Stimulated activated CD8-positive, alpha-beta memory T cell treated with anti-CD3 and anti-CD28 coated beads, Interleukin-12 subunit alpha, Interleukin-12 subunit beta, amount 100 ng/mL, for 24 hours (primary cell): Measurements from ENCODE around the gene MAGOH.
"Not testable (repeated sequence)": the region's sequence is repeated elsewhere in the genome, so short reads cannot be mapped to it uniquely, and the experiment has no call there.

Experiments
- DNase-seq: peaks from one replicate; pipeline ENCODE4 v3.0.0-alpha.2; 2020; ENCODE audit errors: extremely low read depth

Gene MAGOH

DNA sequence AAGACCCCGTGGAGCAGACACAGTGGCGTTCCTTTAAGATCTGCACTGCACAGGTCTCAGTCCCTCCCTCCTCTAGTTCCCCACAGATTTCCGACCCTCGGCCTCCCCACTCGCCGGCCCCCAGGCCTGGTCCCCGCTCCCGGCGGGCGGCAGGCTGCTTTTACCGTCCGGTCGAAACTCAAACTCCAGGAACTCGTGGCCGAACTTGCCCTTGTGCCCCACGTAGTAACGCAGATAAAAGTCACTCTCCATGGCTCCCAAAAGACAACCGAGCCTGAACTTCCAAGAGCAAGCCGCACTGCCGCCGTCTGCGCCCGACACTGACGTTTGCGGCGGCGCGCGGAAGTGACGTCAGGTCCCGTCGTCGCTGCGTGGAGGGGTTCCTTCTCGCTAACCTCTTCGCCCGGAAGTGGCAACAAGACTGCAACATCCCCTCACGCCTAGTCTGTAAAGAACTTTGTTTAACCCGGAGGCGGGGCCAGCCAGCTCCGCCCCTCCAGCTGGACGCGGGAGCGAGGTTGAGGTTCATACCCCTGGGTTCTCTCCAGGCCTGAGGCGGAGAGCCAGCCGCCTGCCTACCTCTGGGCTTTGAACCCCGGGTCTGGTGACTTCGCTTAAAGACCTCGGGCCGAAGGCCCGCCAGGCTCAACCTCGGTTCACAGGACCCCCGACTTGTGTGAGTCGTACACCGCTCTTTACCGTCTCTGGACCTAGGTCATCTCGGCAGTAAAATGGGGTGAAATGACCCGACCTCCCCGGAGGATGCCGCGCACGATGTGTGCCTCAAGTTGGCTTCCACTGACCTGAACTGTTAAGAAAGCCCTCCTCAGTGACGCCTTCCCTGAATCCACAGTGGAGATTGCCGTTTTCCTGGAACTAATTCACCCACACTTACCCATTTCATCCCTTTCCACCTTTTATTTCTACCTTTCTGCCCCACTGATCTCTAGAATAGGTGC lies at the start of gene MAGOH:
MAGOH (minus strand) TSS at position 322 of the 959 bp plus-strand sequence; CDS start at position 252, 70 bp downstream.
- DNase-seq, result peak; percentile 88

DNA sequence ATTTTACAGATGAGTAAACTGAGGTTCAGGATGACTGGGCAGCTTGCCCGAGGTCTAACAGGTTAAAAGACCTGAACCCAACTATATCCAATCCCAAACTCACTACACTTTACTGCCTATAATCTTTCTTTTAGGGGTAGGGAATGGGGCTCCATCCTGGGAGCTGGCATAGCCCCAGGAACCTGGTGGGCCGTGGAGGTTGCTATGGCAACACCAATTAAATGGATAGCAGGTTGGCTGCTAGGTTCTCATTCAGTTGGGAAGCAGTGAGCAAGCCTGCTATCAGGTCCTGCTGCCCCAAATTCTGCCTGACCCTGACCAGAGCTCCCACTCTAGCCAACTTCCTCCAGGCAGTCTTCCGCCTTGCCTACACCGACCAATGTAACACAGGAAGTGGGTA lies 48.6 kb upstream of the MAGOH start:
- no peak for DNase-seq

DNA sequence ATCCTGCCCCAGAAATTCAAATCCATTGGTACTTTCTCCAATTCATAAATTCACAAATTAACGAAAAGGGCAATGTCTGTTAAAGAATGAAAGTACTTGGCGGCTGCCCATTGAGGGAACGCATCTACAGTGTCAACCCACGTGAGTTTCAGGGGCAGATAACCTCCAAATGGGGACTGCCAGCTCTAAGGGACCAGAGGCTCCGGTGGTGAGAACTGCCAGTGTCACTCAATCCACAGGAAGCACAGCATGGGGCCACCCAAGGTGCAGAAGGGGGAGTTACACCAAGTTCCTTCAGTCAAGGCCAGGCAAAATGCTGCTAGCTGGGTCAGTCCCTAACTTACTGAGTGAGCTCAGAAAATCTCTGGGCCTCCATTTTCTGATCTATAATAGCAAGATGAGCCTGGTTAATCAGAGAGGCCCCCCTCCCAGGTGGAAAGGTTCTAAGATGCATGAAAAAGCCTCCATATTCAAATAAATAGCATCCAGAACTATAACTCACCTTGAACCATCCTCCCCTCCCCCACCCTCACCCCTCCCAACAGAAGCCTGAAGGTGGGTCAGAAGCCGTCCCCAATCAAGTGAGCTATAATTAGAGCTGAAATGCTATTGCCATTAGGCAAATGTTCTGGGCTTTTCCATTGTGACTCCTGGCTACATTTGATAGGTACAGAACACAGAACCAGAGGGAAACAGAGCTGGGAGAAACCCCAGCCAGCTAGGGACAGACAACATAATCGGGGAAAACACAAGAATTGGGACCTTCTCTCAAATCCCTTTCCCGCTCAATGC lies 47.8 kb upstream of the MAGOH start:
- no peak for DNase-seq

DNA sequence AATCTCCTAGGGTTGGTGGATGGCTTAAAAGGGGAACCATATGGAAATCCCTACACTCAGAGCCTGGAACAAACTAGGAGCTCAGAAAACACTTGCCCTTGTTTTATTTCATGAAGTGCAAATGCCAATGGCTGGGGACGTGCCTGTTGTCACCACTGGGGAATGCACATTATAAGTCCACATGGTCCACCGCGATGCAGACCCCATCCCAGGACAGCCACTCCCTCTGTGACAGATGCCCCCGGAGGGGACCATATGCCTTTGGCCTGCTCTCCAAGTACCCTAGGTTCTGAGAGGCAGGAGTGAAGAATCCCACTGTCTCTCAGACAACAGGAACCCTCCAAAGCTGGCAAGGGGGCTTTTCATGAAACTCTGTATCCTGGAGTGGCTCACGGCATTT lies 47.2 kb upstream of the MAGOH start:
- no peak for DNase-seq

DNA sequence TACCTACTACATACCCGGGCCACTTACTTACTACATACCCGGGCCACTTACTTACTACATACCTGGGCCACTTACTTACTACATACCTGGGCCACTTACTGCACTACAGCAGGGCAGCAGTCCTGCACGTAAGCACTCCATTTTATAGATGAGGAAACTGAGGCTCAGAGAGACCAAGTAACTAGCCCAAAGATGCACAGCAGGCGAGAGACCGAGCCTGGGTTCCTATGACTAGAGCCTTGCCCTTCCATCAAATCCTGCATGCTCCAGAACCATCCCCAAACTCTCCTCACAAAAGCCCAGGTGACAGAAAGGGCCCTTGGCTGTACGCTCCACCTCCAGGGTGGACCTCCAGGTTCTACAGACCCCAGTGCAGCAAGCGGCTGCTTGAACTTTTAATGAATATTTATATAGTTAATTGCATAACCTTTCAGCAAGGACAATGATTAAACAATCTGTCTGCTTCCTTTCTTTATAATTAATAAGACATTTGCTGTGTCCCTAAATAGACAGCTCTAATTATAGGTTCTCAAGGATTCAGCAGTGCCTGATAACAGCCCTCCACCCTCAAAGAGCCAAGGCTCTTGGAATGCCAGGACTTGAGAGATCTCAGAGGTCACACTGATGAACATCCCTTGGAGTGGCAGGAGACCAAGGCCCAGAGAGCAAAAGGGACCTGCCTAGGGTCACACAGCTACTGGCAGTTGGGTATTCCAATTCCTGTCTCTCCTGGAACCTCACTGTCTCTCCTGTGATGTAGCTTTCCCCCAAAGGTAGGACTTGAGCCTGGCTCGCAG lies 46.1 kb upstream of the MAGOH start:
- no peak for DNase-seq

DNA sequence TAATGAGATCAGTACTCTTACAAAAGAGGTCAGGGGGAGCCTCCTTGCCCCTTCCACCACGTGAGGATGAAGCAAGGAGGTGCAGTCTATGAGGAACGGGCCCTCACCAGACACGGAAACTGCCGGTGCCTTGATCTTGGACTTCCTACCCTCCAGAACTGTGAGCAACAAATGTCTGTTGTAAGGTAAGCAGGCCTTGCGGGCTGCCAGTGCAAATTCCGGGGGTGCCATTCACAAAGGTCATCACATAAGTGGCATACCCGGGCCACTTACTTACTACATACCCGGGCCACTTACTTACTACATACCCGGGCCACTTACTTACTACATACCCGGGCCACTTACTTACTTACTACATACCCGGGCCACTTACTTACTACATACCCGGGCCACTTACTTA lies 44.8 kb upstream of the MAGOH start:
- DNase-seq, result not testable (repeated sequence)

DNA sequence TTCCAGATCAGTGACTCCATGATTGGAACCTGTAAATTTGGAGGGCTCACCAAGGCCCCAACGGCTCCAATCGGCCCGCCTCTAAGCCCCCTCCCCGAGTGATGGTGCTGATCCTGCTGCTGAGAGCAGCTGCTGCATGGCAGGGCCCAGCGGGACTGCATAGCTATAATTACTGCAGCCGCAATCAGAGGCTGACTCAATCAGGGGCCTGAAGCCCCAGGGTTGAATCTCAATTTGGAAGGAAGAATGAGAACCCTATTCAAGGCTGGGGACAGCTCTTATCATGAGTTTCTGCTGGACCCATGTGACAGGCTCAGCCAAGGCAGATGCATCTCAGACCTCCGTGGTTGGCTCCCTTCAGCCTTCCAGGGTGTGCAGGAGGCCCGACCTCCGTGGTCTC lies 42.8 kb upstream of the MAGOH start:
- DNase-seq, result no peak

DNA sequence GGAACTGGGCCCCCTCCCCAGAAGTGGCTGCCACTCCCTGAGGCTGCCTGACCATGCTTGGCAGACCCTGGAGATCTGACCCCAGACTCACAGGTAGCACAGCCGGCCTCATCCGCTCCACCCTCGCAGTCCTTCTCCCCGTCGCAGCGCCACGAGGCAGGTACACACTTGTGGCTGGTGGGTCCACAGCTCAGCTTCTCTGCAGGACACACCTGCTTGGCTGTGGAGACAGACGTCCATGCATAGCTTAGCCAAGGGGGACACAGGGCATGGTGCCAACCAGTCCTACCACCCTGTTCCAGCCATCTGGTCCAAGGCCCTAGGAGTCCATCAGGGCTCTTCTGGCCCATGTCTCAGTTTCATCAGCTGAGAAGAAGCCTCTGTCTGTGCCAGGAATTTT lies 42.2 kb upstream of the MAGOH start:
- no peak for DNase-seq

DNA sequence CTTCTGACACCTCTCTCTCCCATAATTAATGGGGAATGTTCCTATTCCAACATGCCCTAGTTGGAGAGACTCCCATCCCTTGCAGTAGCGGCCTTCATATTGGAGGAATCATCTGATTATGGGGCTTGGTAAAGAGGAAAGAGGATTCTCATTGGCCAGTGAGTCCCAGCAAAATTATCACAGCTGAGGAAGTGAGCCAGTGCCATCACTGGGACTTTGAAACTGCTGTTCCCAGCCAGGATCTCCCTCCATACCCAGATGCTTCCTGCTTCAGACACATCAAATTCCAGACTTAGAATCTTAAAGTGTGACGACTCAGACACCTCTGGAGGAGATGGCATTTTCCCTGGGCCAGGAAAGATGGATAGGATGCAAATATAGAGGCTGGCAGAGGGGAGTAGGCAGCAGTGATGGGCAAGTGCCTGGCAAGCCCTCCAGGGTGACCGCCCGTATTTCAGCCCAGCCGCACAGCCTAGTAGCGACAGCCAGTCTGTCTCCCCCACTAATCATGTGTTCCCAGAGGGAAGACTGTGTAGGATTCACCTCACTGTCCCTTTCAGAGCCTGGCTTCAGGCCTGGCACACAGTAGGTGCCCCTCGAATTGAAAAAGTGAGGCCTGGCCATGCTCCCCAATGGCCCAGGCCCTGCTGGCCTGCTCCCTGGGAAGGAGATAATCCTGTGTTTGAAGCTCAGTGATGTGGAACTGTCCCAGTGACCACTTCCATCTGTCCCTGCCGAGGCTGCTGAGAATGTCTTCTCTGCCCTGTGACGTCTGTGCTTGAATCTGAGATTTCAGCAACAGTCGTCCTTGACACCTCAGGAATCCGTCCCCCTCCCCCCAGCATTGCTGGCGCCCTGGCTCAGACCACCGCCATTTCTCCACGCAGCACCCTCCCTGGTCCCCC lies 41.2 kb upstream of the MAGOH start:
- no peak for DNase-seq

DNA sequence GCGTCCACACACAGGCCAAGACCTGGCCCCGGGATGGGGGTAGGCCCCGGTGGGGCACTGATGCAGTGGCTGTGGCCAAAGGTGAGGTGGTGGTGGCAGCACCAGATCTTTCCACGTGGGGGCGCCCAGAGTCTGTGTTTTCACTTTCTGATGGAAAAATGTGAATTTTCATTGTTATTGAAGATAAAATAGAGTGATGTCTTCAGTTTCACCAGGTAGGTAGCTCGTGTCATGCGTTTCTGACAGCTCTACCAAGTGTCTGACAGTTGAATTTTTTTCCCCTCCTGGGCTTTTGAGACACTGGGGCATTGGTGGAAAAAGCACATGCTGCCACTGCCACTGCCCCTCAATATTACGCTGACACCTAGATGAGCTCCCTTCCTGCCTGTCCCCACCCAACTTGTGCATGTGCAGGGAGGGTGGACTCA lies 40.0 kb upstream of the MAGOH start:
- peak; percentile 26 for DNase-seq

DNA sequence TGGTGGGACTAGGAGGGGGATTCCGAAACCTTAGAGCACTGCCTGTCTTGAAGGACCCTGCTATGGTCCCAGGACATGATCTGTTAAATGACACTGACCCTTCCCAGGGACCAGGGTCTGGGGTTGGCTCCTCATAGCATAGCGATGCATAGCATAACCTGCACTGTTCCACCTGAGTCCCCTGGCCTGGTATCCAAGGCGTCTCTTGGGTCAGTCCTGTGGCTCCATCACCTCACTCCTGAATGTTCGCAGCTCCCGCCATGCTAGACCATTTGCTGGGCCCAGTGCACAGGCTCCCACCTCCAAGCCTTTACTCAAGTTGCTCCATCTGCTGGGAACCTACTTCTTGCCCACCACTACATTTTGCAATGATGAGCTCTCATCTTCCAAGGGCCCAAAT lies 39.0 kb upstream of the MAGOH start:
- no peak for DNase-seq

DNA sequence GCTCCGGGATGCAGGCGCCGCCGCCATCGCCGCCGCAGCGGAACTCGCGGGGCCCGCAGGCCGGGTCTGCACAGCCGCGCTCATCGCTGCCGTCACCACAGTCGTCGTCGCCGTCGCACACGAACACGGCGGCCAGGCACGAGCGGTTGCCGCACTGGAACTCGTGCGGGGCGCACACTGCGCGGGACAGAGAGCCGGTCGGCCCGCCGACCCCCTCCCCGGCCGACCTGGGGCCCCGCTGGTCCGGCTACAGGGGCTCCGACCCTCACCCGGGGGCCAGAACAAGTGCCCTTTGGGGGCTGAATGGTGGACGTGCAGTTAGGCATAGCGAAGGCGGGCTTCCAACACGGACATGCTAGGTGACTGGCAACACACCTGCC lies 38.6 kb upstream of the MAGOH start:
- no peak for DNase-seq

DNA sequence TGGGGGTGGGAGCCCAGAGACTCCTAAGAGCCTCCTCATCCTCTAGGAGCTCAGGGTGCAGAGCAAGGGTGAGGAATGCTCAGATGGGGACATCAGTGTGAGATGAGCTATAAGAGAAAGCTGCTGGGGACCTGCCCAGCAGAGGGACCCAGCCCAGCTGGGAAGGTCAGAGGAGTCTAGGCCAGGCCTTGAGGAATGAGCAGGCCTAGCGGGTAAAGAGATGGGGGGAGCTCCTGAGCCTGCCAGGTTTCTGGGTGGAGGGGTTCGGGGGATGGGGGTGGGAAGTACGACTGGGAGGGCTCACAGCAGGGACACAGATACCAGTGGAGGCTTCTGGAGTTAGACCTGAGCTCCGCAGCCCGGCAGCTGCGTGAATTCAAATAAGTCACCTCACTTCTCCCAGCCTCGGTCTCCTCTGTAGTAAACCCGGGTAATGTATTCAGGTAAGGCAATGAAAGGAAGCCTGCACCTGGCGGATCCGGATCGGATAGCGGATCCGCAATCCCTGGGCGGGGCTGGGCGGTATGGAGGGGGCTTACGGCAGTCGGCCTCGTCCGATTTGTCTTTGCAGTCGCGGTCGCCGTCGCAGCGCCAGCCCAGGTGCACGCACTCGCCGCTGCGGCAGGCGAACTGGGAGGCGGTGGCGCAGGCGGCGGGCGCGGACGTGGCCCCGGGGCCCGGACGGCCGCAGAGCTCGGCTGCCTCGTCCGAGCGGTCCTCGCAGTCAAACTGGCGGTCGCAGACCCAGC lies 38.0 kb upstream of the MAGOH start:
- DNase-seq, result no peak

DNA sequence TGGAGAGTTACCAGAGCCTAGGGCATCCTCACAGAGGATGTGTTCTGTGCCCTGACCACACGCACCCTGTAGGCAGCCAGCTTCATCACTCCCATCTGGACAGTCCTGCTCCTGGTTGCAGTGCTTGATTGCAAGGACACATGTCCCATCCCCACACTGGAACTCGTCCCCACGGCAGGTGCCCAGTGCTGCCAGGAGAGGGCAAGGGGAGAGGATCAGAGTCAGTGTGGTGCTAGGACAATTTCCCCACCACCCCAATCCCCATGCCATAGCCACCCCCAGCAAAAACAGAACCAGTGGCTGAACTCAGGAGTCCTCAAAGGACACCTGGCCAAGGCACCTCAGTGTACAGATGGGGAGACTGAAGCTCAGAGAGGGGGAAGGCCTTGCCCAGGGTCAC lies 37.2 kb upstream of the MAGOH start:
- DNase-seq, result no peak

DNA sequence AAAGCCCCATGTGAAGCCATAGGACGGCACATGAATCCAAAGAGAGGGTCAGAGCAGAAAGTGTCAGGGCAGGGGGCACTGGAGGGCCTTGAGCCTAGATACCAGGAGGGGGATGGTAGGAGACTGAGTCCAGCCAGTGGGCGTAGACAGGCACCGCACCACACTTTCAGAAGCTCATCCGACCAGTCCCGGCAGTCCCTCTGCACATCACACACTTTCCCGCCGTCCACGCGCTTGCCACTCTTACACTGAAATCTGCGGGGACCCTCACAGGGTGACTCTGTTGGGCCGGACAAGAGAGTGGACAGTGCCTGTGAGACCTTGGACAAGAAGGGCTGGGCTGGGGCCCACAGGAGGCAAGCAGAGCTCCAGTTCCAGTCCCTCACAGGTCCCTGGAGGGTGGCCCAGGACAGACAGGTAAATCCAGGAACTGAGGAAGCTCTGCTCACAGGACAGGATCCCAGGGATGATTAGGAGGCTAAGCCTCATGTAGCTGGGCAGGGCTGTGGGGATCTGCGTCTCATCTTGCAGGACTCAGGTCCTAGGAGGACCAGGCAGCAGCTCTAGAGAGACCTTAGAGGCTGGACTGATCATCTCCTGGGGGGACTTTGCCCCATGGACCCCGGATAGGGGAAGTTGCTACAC lies 36.3 kb upstream of the MAGOH start:
- DNase-seq, result no peak

DNA sequence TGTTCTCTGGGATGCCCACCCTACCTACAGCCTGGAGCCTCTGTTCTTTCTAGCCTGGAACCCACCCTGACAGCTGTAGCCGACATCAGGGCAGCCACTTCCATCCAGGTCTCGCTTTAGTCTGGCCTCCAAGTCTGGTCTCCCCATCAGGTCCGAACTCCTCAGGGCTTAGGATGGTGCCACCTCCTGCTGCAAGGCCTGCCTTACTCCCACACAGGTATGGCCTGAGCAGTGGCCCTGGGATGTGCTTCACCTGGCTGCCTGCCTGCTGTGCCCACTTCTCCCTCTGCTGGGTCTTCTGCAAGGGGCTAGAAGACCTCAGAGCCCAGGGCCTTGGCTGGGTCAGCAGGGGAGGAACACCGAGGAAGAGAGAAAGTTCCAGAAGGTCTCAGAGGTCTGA lies 35.7 kb upstream of the MAGOH start:
- no peak for DNase-seq

DNA sequence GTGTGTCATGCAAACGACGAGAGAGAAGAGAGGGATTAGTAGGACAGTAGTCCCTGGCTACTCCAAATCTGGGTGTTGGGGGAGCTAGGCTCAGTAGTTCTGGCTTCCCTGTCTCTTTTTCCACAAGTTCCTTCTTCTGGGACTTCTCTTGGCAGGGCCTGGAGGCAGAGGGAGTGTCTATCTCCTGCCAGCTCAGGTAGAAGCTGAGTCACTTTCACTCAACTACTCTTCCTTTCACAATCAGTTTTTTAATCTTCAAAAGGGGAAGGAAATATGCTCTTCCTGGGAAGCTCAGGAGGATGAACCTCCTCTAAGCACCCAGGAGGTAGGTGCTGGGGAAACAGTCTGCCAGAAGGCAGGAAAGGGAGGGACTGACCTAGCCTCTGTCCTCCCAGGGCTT lies 35.2 kb upstream of the MAGOH start:
- no peak for DNase-seq

DNA sequence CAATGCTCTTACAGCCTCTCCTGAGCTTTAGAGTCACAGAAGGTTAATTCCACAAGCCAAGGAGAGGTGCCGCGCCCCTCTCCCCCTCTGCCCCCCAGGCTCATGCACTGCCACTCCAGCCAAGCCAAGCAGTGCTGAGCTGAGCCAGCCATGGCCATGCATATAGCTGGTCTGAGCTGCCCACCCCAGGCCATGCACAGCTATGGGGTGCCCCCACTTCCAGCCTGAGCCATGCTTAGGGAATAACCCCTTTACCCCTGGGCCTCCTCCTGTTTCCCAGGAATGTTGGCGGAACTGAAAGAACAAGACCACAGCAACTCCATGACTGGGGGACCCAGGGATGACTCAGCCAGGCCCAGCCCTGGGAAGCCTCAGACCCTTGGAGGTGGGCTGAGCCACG lies 34.0 kb upstream of the MAGOH start:
- no peak for DNase-seq

DNA sequence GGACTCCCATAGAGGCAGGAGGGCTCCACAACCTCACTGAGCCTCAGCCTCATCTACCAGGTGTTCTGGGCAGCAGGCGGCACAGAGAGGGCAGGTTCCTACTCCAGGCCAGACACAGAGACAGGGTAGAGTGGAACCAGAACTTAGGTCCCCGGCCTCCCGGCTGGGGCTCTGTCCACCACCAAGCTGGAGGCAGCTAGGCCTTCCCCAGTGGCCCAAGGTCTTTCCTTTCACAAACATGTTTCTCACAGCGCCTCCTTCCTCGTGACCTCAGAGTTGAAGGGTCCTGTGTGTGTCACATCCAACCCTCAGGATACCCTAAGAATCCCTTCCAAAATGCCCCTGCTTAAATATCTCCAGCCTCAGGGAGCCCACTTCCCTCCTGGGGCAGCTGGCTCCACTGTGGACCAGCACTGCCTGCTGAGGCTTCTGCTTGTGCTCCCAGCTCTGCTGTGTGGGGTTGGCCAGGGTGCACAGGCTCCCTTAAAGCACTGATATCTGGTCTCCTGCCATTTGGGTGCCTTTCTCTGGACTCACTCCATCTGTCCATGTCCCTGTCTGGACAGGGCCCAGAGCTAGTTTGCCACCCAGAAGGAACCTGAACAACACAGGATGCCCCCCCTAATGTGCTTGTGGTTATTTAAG lies 33.2 kb upstream of the MAGOH start:
- DNase-seq, result no peak
